RPMI8226 (cell line): ENCODE results near the gene CAMK1D.
"Not testable (repeated sequence)": the region's sequence is repeated elsewhere in the genome, so short reads cannot be mapped to it uniquely, and the experiment has no call there.

Experiments
- DNase-seq: peaks from one replicate; pipeline ENCODE4 v3.0.0-alpha.2; 2015

Gene CAMK1D

DNA sequence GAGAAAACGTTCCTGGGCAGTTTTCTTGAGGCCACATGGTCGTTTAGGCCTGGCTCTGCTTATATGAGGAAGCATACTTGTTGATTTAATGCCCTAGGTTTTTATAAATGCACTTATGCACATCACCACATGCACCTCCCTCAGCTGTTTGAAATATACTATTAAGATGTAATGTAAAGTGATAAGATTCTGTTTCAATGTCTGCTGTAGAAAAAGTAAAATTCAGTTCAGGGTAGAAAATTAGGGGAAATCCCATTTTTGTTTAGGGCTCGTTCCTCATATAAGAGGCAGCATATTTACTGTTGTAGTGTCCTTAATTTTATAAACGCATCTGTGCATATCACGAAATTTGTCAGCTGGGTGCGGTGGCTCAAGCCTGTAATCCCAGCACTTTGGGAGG, 7.8 kb upstream of the CAMK1D start:
- no peak for DNase-seq

DNA sequence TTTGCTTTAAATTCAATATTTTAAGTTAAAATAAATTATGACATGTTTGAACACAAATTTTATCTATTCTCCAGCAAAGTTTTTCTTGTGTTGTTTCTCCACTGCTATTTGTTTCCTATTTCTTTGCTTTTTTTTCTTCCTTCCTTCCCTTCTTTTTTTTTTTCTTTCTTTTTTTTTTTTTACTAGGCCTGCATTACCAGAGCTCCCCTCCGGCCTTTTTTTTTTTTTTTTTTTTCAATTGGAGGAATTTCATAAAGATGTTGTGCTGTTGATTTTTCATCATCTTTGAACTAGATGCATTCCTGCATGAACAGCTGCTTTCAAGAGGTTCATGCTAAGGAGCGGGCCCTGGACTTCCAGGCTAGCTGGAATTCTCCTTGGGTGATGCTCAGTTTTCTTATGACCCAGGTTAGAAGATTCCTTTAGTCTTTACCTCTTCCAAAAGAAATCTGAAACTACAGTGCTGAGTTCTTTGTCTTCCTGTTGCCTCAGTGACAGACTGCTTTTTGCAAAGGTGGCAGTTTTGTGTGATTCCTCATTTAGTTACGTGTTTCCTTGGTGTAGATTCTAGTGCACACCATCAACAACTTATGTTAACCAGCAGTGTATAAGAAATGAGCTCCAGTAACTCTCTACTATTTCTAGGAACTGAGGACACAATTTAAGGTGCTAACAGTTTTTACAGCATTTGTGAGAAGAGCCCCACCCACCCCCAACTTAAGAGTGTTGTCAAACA, 4.8 kb upstream of the CAMK1D start:
- DNase-seq: peak; percentile 62

DNA sequence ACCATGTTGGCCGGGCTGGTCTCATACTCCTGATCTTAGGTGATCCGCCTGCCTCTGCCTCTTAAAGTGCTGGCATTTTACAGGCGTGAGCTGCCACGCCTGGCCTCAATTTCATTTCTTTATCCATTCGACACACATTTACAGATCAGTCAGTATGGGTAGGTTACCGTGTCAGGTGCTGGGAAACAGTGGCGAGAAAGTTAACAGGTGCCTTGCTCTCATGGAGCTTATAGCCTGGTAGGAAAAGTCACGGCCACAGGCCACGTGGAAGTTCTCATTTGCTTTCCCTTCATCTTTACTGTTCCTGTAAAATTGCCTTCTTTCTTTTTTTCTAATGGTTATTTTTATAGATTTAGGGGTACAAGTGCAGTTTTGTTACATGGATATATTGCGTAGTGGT, 2.6 kb upstream of the CAMK1D start:
- no peak for DNase-seq

DNA sequence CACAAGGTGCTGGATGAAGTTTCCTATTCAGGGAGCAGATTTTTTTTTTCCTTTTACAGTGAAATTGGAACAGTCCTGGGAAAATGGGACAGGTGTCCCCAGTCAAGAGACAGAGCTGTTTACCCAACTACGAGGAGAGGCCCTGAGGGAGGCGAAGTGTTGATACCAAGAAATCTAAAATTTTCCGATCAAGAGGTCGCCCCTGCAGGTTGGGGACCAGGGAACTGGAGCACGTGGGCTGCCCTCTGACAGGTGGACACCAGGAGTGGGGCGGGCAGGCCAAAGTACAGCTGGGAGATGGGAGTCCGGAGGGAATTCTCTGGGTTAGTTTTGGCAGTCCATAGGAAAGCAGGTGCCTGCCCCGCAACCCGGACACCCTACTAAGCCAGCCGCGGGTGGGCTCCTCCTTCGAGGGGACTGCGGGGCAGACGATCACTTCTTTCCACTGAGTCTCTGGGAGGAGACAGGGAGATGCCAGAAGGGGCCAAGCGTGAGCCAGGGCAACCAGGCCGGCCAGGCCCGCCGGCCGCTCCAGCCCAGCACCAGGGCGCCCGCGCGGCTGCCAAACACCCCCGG, 965 bp upstream of the CAMK1D start:
- DNase-seq: no peak

DNA sequence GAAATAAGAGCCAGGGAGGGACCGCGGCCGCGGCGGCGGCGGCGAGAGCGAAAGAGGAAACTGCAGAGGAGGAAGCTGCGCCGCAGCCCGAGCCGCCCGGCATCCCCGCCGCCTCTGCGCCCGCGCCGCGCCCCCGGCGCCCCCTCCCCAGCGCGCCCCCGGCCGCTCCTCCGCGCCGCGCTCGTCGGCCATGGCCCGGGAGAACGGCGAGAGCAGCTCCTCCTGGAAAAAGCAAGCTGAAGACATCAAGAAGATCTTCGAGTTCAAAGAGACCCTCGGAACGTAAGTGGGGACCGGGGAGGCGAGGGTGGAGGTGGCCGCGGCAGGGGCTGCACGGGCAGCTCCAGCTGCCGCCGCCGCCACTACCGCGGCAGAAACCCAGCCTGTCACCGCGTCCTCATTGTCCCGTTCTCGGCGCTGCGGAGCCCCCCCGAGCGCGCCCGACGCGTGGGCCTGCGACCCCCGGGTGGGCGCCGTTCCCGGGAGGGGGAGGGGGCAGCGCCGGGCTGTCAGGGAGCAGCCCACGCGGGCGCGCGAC, 351 bp downstream of the CAMK1D start:
- DNase-seq: no peak

DNA sequence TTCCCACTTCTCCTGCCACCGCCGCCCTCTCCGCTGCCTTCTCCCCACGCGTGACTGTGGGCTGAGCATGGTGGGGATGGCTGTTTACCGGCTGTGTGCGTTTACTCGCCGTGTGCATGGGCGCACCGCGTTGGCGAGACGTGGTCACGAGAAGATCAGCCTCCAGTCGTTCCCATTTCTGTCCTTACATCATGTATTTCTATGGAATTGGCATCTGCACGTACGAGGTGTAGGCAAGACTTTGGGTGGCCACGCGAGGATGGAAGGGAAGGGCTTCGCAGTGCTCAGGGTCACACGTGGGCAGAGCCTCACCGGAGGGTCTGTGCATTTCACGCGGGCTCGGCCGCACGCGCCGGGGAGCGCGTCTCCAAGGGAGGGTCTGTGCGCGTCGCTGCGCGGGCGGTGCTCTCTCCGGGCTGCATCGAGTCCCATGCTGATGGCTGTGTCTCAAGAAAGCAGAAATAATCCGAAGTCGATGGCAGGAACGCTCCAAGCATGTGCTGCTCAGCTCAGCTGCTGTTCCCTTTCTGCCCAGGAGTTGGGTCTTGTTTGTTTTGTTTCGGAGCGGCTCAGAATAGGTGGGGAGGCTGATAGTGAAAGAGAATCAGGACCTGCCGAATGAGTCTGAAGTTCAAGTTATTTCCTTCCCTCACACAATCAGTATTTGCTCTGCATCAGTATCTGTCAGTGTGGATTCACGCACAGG, 973 bp downstream of the CAMK1D start:
- peak; percentile 80 for DNase-seq

DNA sequence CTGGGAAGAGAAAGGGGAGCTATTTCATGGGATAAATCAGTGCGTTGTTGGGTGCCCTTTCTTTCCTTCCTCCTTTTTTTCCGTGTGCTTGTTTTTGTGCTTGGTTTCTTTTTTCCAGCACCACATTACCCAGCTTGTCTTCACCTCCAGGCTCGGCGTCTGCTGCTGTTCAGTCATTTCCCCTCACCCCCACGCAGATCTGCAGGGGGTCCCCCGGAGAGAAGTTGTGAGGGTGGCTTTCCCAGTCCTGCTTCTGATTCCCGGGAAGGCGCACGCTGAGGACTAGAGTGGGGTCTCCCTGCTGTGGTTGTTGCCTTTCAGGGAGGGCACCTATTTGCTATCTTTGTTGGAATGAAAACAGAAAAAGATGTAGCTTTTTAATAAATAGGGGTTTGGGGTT, 1.6 kb downstream of the CAMK1D start:
- DNase-seq: no peak

DNA sequence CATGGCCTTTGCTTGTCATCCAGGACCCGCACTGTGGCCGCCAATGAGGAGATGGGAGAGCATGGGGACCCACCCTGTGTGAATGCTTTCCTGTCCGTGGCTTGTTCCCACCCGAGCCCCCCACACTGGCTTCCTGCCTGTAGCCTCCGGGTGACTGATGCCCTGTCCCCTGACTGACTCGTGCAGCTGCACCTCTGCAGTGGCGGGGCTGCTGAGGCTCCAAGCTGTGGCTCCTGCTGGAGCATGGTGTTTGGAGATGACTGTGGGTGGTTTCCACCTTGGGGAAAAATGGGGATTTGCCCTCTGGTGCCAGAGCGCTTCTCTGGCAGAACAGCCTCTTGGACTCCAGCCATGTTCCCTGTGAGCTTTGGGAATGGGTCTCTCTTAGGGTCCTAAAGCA, 2.1 kb downstream of the CAMK1D start:
- DNase-seq: no peak

DNA sequence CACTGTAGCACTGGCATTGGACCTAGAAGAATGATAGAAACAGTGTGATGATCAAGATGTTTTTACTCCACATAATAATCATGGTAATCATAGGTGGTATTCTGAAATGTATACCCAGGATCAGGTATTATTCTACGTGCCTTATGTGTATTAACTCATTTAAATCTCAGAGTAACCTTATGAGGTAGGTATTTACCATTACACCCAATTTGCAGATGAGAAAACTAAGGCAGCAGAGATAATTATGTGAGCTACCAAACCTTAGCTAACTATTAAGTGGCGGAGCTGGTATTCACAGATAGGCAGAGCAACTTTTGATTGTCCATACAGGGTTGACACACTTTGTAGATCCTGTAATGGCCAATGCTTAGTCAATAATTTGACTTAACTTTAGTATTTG, 2.5 kb downstream of the CAMK1D start:
- no peak for DNase-seq

DNA sequence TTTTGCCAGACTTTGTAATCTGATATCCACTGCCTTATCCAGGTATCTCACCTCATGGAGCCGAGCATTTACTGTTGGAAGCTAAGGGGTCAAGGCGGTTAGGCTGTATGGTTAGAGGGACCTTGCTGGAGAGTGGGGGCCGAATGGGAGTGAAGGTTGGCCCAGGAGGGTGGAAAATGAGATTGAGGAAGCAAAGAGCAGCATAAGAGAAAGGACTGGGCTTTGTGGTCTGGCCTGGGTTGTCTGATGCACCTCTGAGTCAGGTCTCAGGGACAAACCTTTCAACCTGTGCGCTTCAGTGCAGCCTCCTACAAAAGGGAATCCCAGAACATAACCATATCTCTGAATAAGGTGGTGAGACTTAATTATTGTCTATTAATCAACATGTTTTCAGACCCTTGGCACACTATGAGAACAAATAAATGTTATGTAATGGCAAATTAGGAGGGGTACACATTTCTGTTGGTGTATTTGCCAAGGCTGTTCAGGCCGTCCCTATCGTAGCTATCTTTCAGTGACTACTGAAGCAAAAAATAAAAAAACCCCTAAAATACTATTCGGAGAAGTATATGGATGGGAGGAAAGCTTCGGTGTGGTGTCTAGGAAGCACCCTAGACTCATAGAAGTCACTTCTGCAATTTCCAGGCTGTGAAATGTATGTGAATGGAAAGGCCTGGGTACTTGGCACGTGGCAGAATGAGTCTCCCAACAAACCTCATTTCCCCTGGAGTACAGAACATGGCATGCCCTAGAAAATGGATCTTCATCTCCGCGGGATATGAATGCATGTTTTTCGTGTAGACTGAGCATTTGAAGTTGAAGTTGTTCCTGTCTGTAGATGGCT, 4.3 kb downstream of the CAMK1D start:
- no peak for DNase-seq

DNA sequence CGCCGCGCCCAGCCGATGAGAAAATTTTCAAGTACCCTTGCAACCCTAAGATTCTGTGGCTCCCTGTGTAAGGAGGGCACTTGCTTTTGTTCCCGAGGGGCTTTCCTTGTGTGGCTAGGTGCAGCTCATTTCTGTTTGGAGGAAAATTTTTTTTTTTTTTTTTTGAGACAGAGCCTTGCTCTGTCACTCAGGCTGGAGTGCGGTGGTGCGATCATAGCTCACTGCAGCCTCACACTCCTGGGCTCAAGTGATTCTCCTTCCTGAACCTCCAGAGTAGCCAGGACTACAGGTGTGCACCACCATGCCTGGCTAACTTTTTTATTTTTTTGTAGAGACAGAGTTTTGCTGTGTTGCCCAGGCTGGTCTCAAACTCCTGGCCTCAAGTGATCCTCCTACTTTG, 5.3 kb downstream of the CAMK1D start:
- DNase-seq: not testable (repeated sequence)

DNA sequence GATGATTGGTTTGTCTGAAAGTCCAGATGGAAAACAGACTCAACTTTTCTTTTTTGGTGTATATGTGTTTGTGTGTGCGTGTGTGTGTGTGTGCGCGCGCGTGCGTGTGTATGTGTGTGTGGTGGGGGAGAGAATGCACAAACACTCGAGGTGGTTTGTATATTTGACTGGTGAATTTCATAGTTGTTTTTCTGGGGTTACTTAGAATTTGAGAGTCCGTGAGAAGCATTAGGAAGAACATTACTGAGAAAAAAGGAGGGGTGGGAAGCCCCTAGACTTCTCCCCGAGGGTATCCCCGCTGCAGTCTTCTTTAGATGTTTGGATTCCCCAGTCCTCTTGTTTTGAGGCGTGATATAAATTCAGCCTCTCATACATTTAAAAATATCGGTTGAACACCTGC, 6.0 kb downstream of the CAMK1D start:
- DNase-seq: no peak

DNA sequence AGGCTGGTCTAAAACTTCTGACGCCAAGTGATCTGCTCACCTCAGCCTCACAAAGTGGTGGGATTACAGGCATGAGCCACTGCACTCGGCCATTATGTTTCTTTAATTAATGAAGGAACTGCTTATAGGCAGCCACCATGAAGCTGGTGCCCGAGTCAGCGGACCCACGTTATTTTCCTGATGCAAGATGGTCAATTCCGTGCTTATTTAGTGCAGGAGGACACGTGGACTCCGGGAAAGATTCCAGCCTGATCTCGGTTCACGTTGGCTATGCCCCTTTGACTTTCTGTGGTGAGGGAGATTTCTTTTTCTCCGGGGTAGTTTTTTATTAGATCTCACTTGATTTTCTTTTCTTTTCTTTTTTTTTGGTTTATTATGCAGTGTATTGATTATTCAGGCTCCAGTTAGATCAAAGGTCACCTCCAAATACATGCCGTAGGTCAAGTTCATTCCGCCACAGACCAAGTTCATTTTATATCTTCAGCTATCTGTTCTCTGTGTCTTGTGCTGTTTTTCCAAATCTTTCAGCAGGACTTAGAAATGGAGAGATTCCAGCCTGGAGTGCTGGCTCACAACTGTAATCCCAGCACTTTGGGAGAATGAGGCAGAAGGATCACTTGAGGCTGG, 8.3 kb downstream of the CAMK1D start:
- no peak for DNase-seq

DNA sequence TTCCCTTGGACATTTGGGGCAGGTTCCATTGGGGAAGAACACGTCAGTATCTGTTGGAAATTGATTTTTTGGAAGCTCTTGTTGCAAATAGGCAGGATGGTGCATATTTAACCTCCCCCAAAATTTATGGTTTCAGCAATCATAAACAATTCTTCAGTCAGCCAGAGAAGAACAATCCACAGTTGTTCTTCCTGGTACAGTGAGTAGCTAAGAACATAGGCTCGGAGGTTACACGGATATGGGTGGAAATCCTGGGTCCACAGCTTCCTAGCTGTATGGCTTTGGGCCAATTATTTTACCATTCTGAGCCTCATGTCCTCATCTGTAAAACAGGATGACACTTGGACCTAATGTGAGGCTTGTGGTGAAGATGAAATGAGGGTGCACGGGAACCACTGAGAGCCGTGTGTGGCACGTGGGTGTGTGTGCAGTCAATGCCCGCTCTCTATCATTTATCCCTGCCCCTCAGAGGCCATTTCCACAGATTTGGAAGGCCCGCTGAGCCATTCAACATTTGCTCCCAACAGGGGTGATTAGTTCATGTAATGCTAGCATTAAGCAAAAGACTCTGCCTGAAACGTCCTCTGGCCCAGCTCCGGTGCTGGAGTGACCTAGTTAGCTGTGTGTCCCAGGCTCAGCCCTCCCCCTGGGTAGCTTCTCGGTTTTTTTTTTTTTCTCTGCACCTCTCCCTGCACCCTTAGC, 9.7 kb downstream of the CAMK1D start:
- DNase-seq: no peak

DNA sequence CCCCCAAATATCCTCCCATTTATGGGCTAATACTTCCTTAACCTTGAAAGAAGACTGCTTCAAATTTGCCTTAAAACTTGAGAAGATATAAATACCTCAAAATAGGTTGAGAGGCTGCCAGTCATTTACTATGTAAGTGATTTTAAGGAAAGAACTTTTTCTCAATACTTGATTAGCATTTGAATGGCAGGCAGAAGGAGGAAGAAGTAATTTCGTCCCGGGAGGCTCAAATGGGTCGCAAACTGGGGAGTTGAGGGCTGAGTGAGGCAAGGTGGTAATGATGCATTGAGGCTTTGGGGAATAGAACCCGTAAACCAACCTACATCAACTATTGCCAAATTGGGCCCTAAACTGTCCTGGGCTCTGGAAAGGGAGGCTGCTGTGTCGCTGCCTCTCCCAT, 11.1 kb downstream of the CAMK1D start:
- no peak for DNase-seq

DNA sequence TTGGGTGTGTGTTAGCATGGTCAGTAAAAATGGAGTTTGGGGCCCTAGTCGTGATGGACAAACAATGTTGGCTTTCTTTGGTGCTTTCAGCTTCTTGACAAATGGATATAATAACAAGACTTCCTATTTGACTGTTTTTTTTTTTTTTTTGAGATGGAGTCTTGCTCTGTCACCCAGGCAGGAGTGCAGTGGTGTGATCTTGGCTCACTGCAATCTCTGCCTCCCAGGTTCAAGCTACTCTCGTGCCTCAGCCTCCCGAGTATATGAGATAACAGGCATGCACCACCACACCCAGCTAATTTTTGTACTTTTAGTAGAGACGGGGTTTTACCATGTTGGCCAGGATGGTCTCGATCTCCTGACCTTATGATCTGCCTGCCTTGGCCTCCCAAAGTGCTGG, 11.8 kb downstream of the CAMK1D start:
- DNase-seq: not testable (repeated sequence)

DNA sequence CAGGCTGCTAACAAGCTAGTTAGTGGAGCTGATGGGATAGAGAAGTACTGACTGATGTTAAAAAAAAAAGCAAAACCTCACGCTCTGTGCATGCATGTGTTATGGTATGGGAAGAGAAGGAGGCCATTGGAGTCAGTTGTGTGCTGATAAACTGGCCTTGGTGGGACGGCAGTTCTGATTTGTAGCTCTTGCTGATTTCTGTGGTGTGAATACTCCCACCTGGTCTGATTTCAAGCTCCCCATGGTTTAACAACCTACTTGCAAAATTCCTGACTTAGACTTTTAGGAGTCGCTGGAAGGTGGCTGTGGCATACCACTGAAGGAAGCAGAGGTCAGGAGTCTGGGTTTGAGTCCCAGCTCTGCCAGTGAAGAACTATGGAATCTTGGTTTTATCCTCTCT, 15.2 kb downstream of the CAMK1D start:
- no peak for DNase-seq

DNA sequence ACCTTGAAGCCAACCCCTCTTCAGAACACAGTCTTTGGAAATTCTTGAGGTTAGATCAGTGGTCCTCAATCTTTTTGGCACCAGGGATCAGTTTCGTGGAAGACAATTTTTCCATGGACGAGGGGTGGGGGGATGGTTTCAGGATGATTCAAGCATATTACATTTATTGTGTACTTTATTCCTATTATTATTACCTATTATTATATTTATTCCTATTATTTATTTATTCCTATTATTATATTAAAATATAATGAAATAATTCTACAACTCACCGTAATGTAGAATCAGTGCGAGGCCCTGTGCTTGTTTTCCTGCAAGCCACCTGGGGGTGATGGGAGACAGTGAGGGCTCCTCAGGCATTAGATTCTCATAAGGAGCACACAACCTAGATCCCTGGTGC, 17.9 kb downstream of the CAMK1D start:
- no peak for DNase-seq

DNA sequence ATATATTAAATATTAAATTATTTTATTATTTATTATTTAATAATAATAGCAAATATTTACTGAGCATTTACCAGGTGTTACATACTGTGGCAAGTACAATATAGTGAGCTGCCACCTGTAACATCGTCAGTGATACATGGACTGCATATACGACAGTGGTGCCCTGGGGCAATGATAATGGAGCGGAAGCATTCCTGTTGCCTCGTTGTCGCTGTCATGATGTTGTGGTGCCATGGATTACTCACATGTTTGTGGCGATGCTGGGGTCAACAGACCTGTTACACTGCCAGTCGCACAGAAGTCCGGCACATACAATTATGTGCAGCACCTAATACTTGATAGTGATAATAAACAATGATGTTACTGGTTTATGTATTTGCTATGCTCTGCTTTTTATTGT, 20.6 kb downstream of the CAMK1D start:
- no peak for DNase-seq

DNA sequence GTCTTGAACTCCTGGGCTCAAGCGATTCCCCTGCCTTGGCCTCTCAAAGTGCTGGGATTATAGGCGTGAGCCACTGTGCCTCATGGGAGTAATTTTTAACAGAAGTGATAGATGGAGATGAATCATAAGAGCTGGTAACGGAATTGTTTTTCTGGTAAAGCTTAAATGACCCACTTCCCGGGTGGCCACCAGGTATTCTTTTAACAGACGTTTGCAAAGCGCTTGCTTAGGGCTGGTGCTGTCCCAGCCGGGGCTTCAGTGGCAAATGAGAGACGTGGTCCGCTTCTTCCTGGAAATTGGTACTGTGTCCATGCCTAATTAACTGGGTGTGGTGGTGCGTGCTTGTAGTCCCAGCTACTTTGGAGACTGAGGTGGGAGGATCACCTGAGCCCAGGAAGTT, 23.5 kb downstream of the CAMK1D start:
- DNase-seq: no peak

DNA sequence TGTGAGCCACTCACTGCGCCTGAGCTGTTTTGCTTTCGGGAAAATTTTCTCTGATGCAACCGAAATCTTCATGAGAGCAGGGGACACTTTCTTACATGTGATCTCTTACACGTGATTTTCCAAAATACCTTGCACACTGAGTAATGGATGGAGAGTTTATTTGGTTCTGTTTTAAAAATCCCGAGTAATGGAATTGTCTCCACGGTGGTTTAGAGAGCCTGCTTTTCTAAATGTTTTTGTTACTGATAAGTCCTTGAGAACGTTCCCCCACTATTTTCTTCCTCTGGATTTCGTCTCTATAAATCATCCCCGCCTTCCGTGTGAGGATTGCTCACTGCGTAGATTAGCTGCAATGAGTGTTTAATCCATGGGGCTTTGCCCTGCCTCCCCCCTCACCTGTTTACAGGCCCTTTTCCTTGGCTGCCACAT, 25.7 kb downstream of the CAMK1D start:
- DNase-seq: no peak

DNA sequence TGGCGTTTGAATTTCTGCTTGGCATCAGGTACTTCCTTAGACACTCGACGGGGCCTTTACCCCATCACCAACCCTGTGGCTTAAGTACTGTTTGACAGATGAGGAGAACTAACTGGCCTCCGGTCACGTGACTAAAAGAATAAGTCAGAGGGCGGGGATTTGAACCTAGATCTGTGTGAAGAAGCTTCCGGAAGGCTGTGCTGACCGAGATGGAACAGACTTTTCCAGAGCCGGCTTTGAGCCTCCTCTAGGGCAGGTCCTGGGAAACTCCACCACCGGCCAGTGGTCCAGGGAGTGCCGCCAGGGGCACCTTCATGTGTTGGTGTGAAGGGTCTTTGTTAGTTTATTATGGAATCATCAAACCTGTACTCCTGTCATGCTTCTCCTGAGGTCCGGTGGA, 26.9 kb downstream of the CAMK1D start:
- no peak for DNase-seq
